ENCODE data around the gene WSB1.

The WSB1 gene

GRCh38 chr17:27280527-27280926 lies 13.4 kb upstream of the WSB1 start:
- no peak for DNase-seq

- DNase-seq: no peak
Observed at GRCh38 chr17:27281438-27281837, 12.5 kb upstream of the WSB1 start.

GRCh38 chr17:27282054-27282551 lies 11.8 kb upstream of the WSB1 start:
- DNase-seq: no peak

GRCh38 chr17:27283060-27283459 lies 10.9 kb upstream of the WSB1 start:
- no peak for DNase-seq

GRCh38 chr17:27283751-27284150 lies 10.2 kb upstream of the WSB1 start:
- DNase-seq: no peak

GRCh38 chr17:27284811-27285415 lies 9.0 kb upstream of the WSB1 start:
- DNase-seq: no peak

GRCh38 chr17:27285516-27285915 lies 8.4 kb upstream of the WSB1 start:
- no peak for DNase-seq

- no peak for DNase-seq
Observed at GRCh38 chr17:27288183-27288582, 5.7 kb upstream of the WSB1 start.

- no peak for DNase-seq
Observed at GRCh38 chr17:27289856-27290255, 4.1 kb upstream of the WSB1 start.

- DNase-seq: no peak
Observed at GRCh38 chr17:27290916-27291598, 2.9 kb upstream of the WSB1 start.

GRCh38 chr17:27293359-27293897 lies 486 bp upstream of the WSB1 start:
- peak in 1 of 2 donors; percentile 6 for DNase-seq

- DNase-seq: peak; percentile 16 to 30
Observed at GRCh38 chr17:27294689-27295630, 1.0 kb downstream of the WSB1 start.

GRCh38 chr17:27295945-27296344 lies 2.0 kb downstream of the WSB1 start:
- DNase-seq: no peak

GRCh38 chr17:27296428-27296979 lies 2.6 kb downstream of the WSB1 start:
- no peak for DNase-seq

- DNase-seq: no peak
Observed at GRCh38 chr17:27299384-27300049, 5.6 kb downstream of the WSB1 start.

- DNase-seq: no peak
Observed at GRCh38 chr17:27303734-27304133, 9.8 kb downstream of the WSB1 start.

- DNase-seq: no peak
Observed at GRCh38 chr17:27306276-27306835, 12.4 kb downstream of the WSB1 start.

- no peak for DNase-seq
Observed at GRCh38 chr17:27310565-27311110, 16.7 kb downstream of the WSB1 start.

- no peak for DNase-seq
Observed at GRCh38 chr17:27313301-27313700, 19.4 kb downstream of the WSB1 start.

- DNase-seq: no peak
Observed at GRCh38 chr17:27315322-27315721, 21.4 kb downstream of the WSB1 start.

GRCh38 chr17:27315796-27316465 lies 22.0 kb downstream of the WSB1 start:
- no peak for DNase-seq

Measured in stimulated activated CD4-positive, alpha-beta T cell treated with anti-CD3 and anti-CD28 coated beads, Interleukin-2, amount 100 ng/mL, for 48 hours (primary cell).